Inflammatory macrophage treated with lipopolysaccharide for 4 hours (primary cell): ENCODE measurements around the gene TBX22.
"Not testable (repeated sequence)": the region's sequence is repeated elsewhere in the genome, so short reads cannot be mapped to it uniquely, and the experiment has no call there.

Experiments
- DNase-seq: peaks from one replicate; pipeline ENCODE4 v3.0.0-alpha.2; 2020

TBX22 gene

GRCh38 chrX:80014141-80014940, at the start of gene TBX22:
Gene TBX22, plus strand, starts transcription at chrX:80014753. Its CDS starts 7,517 bp downstream, at chrX:80022270.
- no peak for DNase-seq

GRCh38 chrX:79975605-79976004, 38.9 kb upstream of the TBX22 start:
- DNase-seq: no peak

- no peak for DNase-seq
These were observed 10.1 kb upstream of the TBX22 start for GRCh38 chrX:80004458-80004857.

GRCh38 chrX:80011522-80011921, 3.0 kb upstream of the TBX22 start:
- DNase-seq: no peak

GRCh38 chrX:80016182-80016581, 1.6 kb downstream of the TBX22 start:
- no peak for DNase-seq

- no peak for DNase-seq
These were observed 7.1 kb downstream of the TBX22 start for GRCh38 chrX:80021621-80022020.

GRCh38 chrX:80022363-80023031, 7.9 kb downstream of the TBX22 start:
- DNase-seq: no peak

- no peak for DNase-seq
These were observed 11.6 kb downstream of the TBX22 start for GRCh38 chrX:80026116-80026515.

- DNase-seq: not testable (repeated sequence)
These were observed 51.6 kb downstream of the TBX22 start for GRCh38 chrX:80066156-80066555.

- DNase-seq: not testable (repeated sequence)
These were observed 61.1 kb downstream of the TBX22 start for GRCh38 chrX:80075625-80076024.
